Umbilical cord (tissue), 2 donors: ENCODE data around the gene TPSD1. TPM values are rescaled to one million over a fixed set of nuclear protein-coding genes. Genes with fewer than 3 reads are reported as not detected.
A peak's percentile ranks its signal among the peaks of the same experiment; 100 is the strongest.

Experiments used
- DNase-seq: peaks from one replicate; pipeline ENCODE4 v3.0.0-alpha.2; 2015; ENCODE audit warnings: low spot score
- total RNA-seq: library from RNA; depleted of rRNA; stranded (reverse); fragments of >200 nt; gene quantifications from one replicate; pipeline ENCODE4 v1.2.3, GENCODE V29; 2014; ENCODE audit warnings: low replicate concordance; ENCODE audit not compliant: insufficient read depth

Gene TPSD1
- total RNA-seq, 1 donor from 2014 or later: not detected

GRCh38 chr16:1299012-1299867 lies 43.4 kb downstream of the TPSD1 start:
- DNase-seq: no peak

DNA sequence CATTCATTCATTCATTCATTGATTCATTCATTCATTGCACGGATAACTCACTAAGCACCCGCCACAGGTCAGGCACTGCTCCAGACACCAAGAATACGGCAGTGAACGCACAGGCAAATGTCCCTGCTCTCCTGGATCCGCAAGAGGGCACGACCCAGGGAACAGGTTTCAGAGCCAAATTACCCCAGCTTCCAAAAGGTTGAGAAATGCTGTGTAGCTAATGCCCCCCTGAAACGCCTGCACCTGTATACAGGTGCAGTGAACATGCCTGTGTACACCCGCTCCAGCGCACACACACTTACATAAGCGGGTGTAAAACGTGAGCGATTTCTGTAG lies 44.0 kb downstream of the TPSD1 start:
- DNase-seq: no peak

- DNase-seq: peak; percentile 32
These were observed 45.0 kb downstream of the TPSD1 start for GRCh38 chr16:1300664-1301476.

GRCh38 chr16:1301562-1301961 lies 45.7 kb downstream of the TPSD1 start:
- DNase-seq: no peak

GRCh38 chr16:1305823-1306222 lies 50.0 kb downstream of the TPSD1 start:
- DNase-seq: no peak

DNA sequence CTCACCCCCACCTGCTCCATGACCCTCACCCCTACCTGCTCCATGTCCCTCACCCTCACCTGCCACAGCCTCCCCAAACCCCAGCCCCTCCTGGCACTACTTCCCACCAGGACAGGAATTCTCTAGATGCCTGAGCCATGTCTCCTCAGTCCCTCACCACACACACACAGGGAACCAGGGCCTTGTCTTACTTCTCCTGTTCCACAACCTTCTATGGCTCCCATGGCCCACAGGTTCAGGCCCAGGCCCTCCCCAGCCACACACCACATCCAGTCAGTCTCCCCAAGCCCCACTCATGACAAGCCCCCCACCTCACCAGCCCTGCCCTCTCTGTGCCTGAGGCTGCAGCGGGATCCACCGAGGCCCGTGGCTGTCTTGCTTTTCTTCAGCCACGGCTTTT lies 50.5 kb downstream of the TPSD1 start:
- DNase-seq: no peak

DNA sequence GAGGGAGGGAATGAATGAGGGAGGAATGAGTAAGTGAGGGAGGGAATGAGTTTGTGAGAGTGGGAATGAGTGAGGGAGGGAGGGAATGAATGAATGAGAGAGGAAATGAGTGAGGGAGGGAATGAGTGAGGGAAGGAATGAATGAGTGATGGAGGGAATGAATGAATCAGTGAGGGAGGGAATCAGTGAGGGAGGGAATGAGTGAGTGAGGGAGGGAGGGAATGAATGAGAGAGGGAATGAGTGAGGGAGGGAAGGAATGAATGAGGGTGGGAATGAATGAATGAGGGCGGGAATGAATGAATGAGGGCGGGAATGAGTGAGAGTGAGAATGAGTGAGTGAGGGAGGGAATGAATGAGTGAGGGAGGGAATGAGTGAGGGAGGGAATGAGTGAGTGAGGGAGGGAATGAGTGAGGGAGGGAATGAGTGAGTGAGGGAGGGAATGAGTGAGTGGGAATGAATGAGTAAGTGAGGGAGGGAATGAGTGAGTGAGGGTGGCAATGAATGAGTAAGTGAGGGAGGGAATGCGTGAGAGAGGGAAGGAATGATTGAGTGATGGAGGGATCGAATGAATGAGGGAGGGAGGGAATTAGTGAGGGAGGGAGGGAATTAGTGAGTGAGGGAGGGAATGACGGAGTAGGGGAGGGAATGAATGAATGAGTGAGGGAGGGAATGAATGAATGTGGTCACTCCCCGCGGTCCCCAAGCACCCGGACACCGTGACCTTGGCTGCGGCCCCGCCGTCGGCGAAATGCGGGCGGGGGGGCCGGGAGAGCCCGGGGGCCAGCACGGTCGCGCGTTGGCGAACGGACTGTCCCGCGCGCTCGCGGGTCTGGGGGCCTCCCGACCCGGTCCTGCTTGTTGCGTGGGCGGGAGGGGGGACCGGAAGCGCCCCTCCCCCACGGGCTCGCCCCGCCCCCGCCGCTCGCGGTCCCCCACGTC lies 52.4 kb downstream of the TPSD1 start:
- no peak for DNase-seq

Other genes with a start within 250 kb of the TPSD1 start
- gene SSTR5, start 183.3 kb upstream of the TPSD1 start, total RNA-seq: not detected
- not detected for gene C1QTNF8, start 159.8 kb upstream of the TPSD1 start, total RNA-seq
- gene CACNA1H, start 103.0 kb upstream of the TPSD1 start, total RNA-seq: 8.7 TPM
- not detected for gene TPSG1, start 30.8 kb upstream of the TPSD1 start, total RNA-seq
- 1.9 TPM for gene TPSB2, start 25.9 kb upstream of the TPSD1 start, total RNA-seq
- gene TPSAB1, start 15.4 kb upstream of the TPSD1 start, total RNA-seq: 8.9 TPM
- gene UBE2I, start 53.6 kb downstream of the TPSD1 start, total RNA-seq: 47.4 TPM
- gene BAIAP3, start 77.6 kb downstream of the TPSD1 start, total RNA-seq: 0.24 TPM
- gene TSR3, start 95.8 kb downstream of the TPSD1 start, total RNA-seq: 55.6 TPM
- 59.9 TPM for gene GNPTG, start 95.9 kb downstream of the TPSD1 start, total RNA-seq
- gene UNKL, start 158.6 kb downstream of the TPSD1 start, total RNA-seq: 3.4 TPM
- 20.7 TPM for gene UQCC4, start 164.7 kb downstream of the TPSD1 start, total RNA-seq
- gene PERCC1, start 175.0 kb downstream of the TPSD1 start, total RNA-seq: 3.1 TPM
- gene CCDC154, start 188.5 kb downstream of the TPSD1 start, total RNA-seq: 0.48 TPM
- gene CLCN7, start 219.0 kb downstream of the TPSD1 start, total RNA-seq: 35.2 TPM
- not detected for gene PTX4, start 232.9 kb downstream of the TPSD1 start, total RNA-seq
- 7.9 TPM for gene TELO2, start 237.3 kb downstream of the TPSD1 start, total RNA-seq